ENCODE results near the gene STX5. TPM values are rescaled to one million over a fixed set of nuclear protein-coding genes. Genes with fewer than 3 reads are reported as not detected.
"Not testable (repeated sequence)": the region's sequence is repeated elsewhere in the genome, so short reads cannot be mapped to it uniquely, and the experiment has no call there.

Gene STX5
- total and polyA plus RNA-seq, 10 of the 15 experiments (the other 5 are each of a cell fraction or from before 2014, with no cell fraction given), result 3.8 to 35.4 (median 27.4) TPM

GRCh38 chr11:62770778-62771143 lies 61.1 kb downstream of the STX5 start (continued):
- TF ChIP-seq ZNF687 (IDR thresholded peaks at IDR 0.05), result 0 out of 2 replicates have a peak, but pooled peaks have one; percentile 21

- CTCF ChIA-PET, result interaction anchor here (1.0 to 3.3 kb wide), 6 partner anchors 8 to 169 kb away, joined by 3 to 28 read pairs (median 4); partner anchors contain the start of genes TAF6L, TMEM179B and TUT1
- in situ Hi-C loops (cut with MboI); H4K20me1 ChIP-seq (ENCODE audit: control insufficient read depth, insufficient read depth); H3K27me3 ChIP-seq (replicated peaks in 1 of 2; ENCODE audit: control insufficient read depth in 2 of 2, insufficient read depth in 2 of 2, low read length in 1 of 2); FAIRE-seq; BruUV-seq (replicated peaks); DNase-seq (ENCODE audit: low read depth, low spot score); H3K36me3 ChIP-seq (ENCODE audit: control insufficient read depth in 2 of 2, insufficient read depth in 2 of 2, low read length in 1 of 2); intact Hi-C loops (cut with micrococcal nuclease; ENCODE audit: unreplicated experiment); H3K9me3 ChIP-seq (replicated peaks; ENCODE audit: control insufficient read depth, insufficient read depth, low read length); H3K27ac ChIP-seq (ENCODE audit: control insufficient read depth, insufficient read depth); H3K9ac ChIP-seq (ENCODE audit: control insufficient read depth, insufficient read depth, low read length); ATAC-seq; H3K4me1 ChIP-seq (ENCODE audit: control insufficient read depth, insufficient read depth, low read length): not testable (repeated sequence)
- WGBS (ENCODE audit: insufficient coverage, insufficient replicate concordance, low lambda C conversion rate, missing lambda C conversion rate), result 37% methylated on average over 9 of the region's 9 CpGs
- Histone ChIP-seq H3K4me2 (ENCODE audit: control insufficient read depth, insufficient read depth) (peak overlapping the region; percentile 42; the same call in 1 of the 2 replicates), H3K79me2 (ENCODE audit: control insufficient read depth, insufficient read depth, low read length) (peaks cover 15% of the 10 kb centered on the region), H2AFZ (ENCODE audit: control insufficient read depth, low read depth, low read length) (peak overlapping the region; percentile 55), H3K4me3 (peak overlapping the region; percentile 70)
- POLR2A ChIA-PET, result interaction anchor here (0.6 to 2.7 kb wide), 16 partner anchors 9 to 95 kb away, joined by 3 to 20 read pairs (median 4); partner anchors contain the start of genes HNRNPUL2, LBHD1, TAF6L and TMEM179B
- RAD21 ChIA-PET (ENCODE audit: unreplicated experiment), result interaction anchor here (0.6 to 3.0 kb wide), 11 partner anchors 9 to 187 kb away, joined by 3 to 10 read pairs (median 3); partner anchors contain the start of genes C11orf98, CSKMT, EEF1G and HNRNPUL2
- TF ChIP-seq NKRF (conservative IDR thresholded peaks at IDR 0.05), result 0 out of 2 replicates have a peak, but pooled peaks have one; percentile 1
- SMC1A ChIA-PET (ENCODE audit: uncharacterized antibody, unreplicated experiment), result interaction anchor here (0.9 to 2.3 kb wide), 3 partner anchors 9 to 97 kb away, joined by 3 to 22 read pairs (median 4); partner anchors contain the start of gene TAF6L
Observed at GRCh38 chr11:62760867-62761227, 71.0 kb downstream of the STX5 start.
